Stimulated activated CD8-positive, alpha-beta memory T cell treated with anti-CD3 and anti-CD28 coated beads, Interleukin-12 subunit alpha, Interleukin-12 subunit beta, amount 100 ng/mL, for 24 hours (primary cell): ENCODE data around the gene TRA2B.

Experiments used
- DNase-seq: peaks from one replicate; pipeline ENCODE4 v3.0.0-alpha.2; 2020; ENCODE audit errors: extremely low read depth

Gene TRA2B

DNA sequence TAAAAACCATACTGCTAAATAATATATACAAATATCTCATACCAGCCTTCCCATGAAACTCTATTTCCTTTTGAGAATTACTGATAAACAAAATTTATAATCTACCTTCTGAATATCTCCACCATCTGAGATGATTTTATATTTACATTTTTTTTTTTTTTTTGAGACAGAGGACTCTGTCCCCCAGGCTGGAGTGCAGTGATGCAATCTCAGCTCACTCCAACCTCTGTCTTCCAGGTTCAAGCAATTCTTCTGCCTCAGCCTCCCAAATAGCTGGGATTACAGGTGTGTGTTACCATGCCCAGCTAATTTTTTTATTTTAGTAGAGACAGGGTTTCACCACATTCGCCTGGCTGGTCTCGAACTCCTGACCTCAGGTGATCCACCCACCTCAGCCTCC is 70.2 kb downstream of the TRA2B start:
- DNase-seq = no peak

DNA sequence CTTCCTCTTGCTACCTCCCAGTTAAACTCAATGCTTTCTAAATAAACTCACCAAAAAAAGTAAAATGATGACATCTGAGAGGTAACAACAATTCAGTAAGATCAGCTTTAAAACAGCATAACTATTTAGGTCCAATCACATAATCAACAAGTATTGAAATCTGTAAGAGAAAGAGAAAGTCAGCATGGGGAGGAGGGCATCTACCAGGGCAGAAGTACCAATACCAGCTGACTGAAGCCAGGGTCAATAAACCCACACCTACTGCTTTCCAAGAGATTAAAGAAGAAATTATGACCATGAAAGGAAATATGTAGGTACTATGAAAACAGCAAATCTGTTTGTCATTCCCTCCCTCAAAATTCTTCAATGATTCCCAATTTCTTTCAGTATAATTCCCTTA is 70.8 kb downstream of the TRA2B start:
- no peak for DNase-seq

DNA sequence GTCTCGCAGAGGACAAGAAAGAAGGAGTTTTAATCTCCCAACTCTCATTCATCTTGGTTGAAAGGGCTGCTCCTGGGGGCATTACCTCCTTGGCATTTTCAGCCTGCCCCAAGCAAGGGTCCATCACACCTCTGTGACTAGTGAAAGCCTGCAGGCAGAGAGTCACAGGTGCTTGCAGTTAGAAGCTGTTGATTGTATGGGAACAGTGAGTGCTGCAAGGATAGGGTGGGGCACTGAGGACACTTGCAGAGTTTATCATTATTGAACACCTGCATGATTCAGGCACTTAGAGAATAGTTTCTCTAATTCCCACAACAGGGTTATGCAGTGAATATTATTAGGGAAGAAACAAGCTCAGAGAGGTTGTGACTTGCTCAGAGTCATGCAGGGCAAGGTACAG is 71.3 kb downstream of the TRA2B start:
- no peak for DNase-seq
